Stimulated activated memory B cell treated with anti-CD40 and anti-IgM and Interleukin-4, amounts not matched to agents 10 μg/mL and 1 μg/mL and 100 μg/mL, for 72 hours (primary cell): ENCODE data around the gene PLCL1.

Source experiments
- ATAC-seq: fragments of 150-1000 bp; cut with Tn5 transposase; 2 replicates; pipeline ENCODE4 v1.10.0; 2021
- H3K27ac Mint-ChIP-seq: one replicate; pipeline ENCODE4 v1.8.0; 2022; ENCODE audit warnings: mild to moderate bottlenecking, mixed read lengths
- H3K27me3 Mint-ChIP-seq: one replicate; pipeline ENCODE4 v1.8.0; 2022; ENCODE audit warnings: mixed read lengths
- H3K36me3 Mint-ChIP-seq: one replicate; pipeline ENCODE4 v1.8.0; 2022; ENCODE audit warnings: mixed read lengths
- H3K4me1 Mint-ChIP-seq: one replicate; pipeline ENCODE4 v1.8.0; 2022; ENCODE audit warnings: mixed read lengths
- H3K4me3 Mint-ChIP-seq: one replicate; pipeline ENCODE4 v1.8.0; 2022; ENCODE audit warnings: mild to moderate bottlenecking, moderate library complexity, mixed read lengths
- H3K9me3 Mint-ChIP-seq: one replicate; pipeline ENCODE4 v1.8.0; 2022; ENCODE audit warnings: mixed read lengths

The PLCL1 gene

DNA sequence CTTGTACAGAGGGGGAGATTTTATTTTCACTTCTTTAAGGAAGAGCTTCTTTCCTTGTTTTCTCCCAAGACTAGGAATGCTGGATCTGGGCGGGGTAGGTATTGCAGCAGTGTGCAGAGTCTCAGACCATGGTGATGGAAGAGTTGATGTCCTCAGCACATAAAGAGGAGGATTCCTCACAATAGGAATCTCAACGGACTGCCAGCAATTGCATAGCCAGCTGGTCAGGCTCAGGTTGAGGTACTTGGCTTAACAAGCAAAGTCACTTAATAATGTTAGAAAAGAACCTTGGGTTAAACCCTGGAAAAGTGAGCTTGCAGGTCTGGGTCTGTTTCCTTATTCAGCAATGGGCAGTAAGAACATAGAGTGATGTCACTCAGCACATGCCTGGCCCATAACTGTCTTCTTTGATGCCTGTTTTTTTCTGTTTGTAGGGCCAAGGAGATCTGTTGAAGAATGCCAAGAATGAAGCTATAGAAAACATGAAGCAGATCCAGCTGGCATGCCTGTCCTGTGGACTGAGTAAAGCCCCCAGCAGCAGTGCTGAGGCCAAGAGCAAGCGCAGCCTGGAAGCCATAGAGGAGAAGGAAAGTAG lies 342.1 kb downstream of the PLCL1 start:
- no peaks in the 10 kb centered on the region for H3K4me1 Mint-ChIP-seq
- no peak for ATAC-seq
- no peak overlapping the region for H3K27ac Mint-ChIP-seq
- peaks cover 6% of the 10 kb centered on the region for H3K27me3 Mint-ChIP-seq
- no peaks in the 10 kb centered on the region for H3K36me3 Mint-ChIP-seq
- no peak overlapping the region for H3K4me3 Mint-ChIP-seq
- no peaks in the 10 kb centered on the region for H3K9me3 Mint-ChIP-seq

DNA sequence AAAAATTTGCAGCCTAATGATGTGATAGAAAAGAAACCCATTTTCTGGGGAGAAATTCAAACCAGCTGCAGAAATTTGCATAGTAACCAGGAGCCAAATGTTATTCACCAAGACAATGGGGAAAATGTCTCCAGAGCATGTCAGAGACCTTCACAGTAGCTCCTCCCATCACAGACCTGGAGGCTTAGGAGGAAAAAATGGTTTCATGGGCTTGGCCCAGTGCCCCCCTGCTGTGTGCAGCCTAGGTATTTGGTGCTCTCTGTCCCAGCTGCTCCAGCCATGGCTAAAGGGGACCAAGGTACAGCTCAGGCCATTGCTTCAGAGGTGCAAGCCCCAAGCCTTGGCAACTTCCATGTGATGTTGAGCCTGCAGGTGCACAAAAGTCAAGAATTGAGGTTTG lies 352.9 kb downstream of the PLCL1 start:
- Mint-ChIP-seq H3K4me1 (no peaks in the 10 kb centered on the region), H3K9me3 (peaks cover 14% of the 10 kb centered on the region), H3K4me3 (no peak overlapping the region), H3K36me3 (no peaks in the 10 kb centered on the region), H3K27me3 (no peaks in the 10 kb centered on the region), H3K27ac (no peak overlapping the region)
- no peak for ATAC-seq

DNA sequence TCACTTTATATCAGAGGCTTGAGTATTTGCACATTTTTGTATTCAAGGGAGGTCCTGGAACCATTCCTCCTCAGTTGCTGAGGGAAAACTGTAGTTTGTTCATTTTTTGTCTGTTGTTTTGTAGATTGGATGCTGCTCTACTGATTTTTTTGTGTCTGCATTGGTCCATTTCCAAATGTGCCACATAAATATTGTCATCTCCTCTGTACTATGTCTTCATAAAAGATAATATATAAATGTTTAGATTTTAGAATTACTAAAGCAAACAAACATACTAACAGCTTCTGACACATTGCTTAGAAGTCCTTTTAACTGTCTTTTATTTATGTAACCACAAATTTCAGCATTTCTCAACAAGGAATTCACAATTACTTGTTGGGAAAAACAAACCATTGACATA lies 356.8 kb downstream of the PLCL1 start:
- Mint-ChIP-seq H3K4me1 (no peaks in the 10 kb centered on the region), H3K27me3 (no peaks in the 10 kb centered on the region), H3K27ac (no peak overlapping the region), H3K36me3 (no peaks in the 10 kb centered on the region), H3K4me3 (no peak overlapping the region), H3K9me3 (peaks cover 14% of the 10 kb centered on the region)
- no peak for ATAC-seq

DNA sequence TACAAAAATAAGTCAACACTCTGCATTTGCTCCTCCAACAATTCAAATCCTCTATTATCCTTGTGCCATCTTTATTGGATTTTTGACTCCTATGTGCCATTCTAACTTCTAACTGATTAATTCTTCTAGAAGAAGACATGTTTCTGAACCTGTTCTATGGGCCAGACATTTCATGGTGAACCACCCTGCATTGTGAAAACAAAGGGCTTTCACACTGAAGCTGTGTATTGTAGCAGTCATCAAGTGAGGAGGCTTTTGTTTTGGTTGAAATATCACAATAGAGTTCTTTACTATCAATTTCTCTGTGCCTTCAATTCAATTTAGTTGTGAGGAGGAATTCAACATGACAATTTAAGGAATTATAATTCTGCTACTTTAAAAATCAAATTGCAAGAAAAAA lies 357.9 kb downstream of the PLCL1 start:
- Mint-ChIP-seq H3K4me1 (no peaks in the 10 kb centered on the region), H3K27me3 (no peaks in the 10 kb centered on the region), H3K36me3 (no peaks in the 10 kb centered on the region), H3K4me3 (no peak overlapping the region), H3K27ac (no peak overlapping the region), H3K9me3 (peaks cover 8% of the 10 kb centered on the region)
- ATAC-seq: no peak

DNA sequence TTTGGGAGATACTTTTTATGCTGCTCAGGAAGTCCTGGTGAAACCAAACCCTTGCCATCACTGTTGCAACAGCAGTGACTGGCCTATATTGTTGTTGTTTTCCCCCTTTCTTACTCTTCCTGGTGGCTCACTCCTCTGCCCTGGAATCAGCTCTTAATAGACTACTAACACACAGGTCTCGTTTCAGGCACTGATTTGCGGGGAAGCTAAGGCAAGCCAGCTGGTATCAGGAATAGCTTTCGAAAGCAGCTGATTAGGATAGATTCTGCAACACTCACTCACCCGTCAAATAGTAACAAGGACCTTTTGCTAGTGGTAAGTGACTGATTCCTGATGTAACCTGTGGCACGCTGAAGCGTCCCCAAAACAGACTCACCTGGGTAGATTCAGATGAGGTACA lies 360.4 kb downstream of the PLCL1 start:
- no peak for ATAC-seq
- Mint-ChIP-seq H3K36me3 (no peaks in the 10 kb centered on the region), H3K4me1 (no peaks in the 10 kb centered on the region), H3K4me3 (no peak overlapping the region), H3K9me3 (peaks cover 3% of the 10 kb centered on the region), H3K27ac (no peak overlapping the region), H3K27me3 (no peaks in the 10 kb centered on the region)

DNA sequence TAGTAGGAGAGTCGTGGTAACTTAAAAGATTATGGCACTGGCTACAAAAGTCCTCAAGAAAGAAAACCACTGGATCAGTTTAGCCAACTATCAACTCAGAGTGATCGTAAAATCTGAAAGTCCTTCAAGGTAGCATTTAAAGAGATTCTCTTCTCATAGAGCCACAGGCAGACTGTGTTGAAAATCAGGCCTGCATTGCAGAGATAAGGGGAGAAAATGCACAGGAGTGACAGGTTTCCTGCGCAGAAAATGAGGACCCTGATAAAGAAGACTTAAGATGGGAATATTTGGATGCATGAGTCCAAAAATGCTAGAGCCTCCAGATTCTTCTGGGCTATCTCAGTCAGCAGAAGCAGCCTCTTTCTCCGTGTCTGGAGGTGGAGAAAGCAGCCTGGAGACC lies 360.9 kb downstream of the PLCL1 start:
- no peak for ATAC-seq
- Mint-ChIP-seq H3K9me3 (peaks cover 3% of the 10 kb centered on the region), H3K4me1 (no peaks in the 10 kb centered on the region), H3K4me3 (no peak overlapping the region), H3K27me3 (no peaks in the 10 kb centered on the region), H3K27ac (no peak overlapping the region), H3K36me3 (no peaks in the 10 kb centered on the region)

DNA sequence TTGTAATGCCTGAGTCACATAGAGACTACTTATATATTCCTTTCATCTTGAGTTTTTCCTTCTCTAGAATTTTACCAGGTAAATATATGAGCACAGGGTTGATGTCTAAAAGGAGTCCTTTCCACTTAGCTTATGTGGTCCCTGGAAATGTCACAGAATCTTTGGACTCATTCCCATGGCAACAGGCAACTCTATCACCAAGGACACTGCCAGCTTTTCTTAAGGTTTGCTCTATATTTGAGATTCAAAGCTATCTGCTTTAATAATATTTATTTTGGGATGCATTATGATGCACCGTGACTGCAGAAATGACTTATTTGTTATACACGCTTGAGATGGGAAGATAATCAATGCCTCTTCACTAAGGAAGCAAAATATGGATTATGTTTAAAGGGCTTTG lies 363.0 kb downstream of the PLCL1 start:
- no peak overlapping the region for H3K27ac Mint-ChIP-seq
- no peaks in the 10 kb centered on the region for H3K27me3 Mint-ChIP-seq
- H3K36me3 Mint-ChIP-seq: no peaks in the 10 kb centered on the region
- H3K4me3 Mint-ChIP-seq: no peak overlapping the region
- peaks cover 3% of the 10 kb centered on the region for H3K9me3 Mint-ChIP-seq
- no peak for ATAC-seq
- H3K4me1 Mint-ChIP-seq: no peaks in the 10 kb centered on the region

DNA sequence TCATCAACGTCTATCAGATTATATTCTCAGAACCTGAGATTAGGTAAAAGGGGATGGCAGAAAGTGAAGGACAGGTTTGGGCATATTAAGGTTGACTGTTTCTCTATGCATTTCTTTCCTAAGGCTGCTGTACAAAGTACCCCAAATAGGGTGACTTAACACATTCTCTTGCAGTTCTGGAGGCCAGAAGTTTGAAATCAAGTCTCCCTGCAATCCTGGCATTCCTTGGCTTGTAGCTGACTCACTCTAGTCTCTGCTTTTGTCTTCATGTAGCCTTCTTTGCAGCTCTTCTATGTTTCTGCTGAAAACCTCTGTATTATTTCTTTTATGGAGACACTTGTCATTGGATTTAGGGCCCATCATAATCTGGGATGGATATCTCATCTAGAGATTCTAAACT lies 364.3 kb downstream of the PLCL1 start:
- Mint-ChIP-seq H3K27ac (no peak overlapping the region), H3K9me3 (no peaks in the 10 kb centered on the region), H3K27me3 (no peaks in the 10 kb centered on the region), H3K4me1 (no peaks in the 10 kb centered on the region), H3K36me3 (no peaks in the 10 kb centered on the region), H3K4me3 (no peak overlapping the region)
- ATAC-seq: no peak

DNA sequence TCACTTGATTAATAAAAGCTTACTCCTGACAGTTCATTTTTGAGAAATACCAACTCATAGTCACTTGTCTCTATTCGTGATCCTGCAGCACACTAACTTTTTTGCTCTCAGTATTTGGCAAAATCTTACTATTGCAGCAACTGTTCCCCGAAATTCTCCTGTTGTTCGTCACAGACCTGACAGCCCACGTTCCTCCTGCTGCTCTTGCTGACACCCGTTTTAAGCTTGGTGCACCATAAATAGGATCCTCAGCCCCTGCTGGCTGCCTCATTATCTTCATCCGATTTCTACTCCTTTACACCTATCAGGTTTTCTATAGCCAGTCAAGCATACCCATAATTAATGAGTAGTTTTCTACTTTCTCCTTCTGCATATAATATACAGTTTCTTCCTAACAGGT lies 368.8 kb downstream of the PLCL1 start:
- H3K9me3 Mint-ChIP-seq: peaks cover 5% of the 10 kb centered on the region
- H3K27ac Mint-ChIP-seq: no peak overlapping the region
- no peaks in the 10 kb centered on the region for H3K27me3 Mint-ChIP-seq
- H3K4me1 Mint-ChIP-seq: no peaks in the 10 kb centered on the region
- ATAC-seq: no peak
- no peak overlapping the region for H3K4me3 Mint-ChIP-seq
- H3K36me3 Mint-ChIP-seq: no peaks in the 10 kb centered on the region

DNA sequence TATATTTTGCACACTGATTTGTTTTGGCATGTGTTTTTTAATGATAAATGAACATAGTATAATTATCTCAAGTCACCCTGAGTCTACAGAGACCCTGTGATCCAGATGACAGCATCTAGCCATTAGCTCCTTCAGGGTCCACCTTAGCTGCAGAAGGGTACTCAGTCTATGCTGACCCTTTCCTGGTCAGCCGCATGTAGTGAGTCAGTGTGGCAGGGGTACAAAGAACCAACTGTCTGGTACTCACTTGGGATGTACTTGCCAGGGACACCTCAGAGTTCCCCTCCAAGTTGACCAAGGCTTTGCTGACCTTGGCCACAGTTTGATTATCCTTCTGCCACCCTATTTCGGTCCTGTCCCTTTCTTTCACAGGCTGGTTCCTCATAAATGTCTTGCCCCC lies 369.5 kb downstream of the PLCL1 start:
- H3K4me3 Mint-ChIP-seq: no peak overlapping the region
- no peaks in the 10 kb centered on the region for H3K27me3 Mint-ChIP-seq
- no peak overlapping the region for H3K27ac Mint-ChIP-seq
- H3K9me3 Mint-ChIP-seq: peaks cover 5% of the 10 kb centered on the region
- H3K4me1 Mint-ChIP-seq: no peaks in the 10 kb centered on the region
- no peaks in the 10 kb centered on the region for H3K36me3 Mint-ChIP-seq
- ATAC-seq: peak; percentile 53

DNA sequence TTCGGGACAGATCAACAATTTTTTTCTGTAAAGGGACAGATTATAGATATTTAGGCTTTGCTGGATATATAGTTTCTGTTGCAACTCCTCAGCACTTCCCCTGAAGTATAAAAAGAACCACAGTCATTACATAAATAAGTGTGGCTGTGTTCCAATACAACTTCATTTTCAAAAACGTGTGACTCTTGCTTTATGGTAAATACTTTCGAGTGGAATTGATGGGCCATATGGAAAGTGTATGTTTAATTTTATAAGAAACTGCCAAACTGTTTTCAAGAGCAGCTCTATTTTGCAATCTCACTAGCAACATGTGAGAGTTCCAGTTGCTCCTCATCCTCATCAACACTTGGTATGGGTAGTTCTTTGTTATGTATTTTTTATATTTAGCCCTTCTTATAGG lies 370.9 kb downstream of the PLCL1 start:
- H3K27me3 Mint-ChIP-seq: no peaks in the 10 kb centered on the region
- peaks cover 10% of the 10 kb centered on the region for H3K9me3 Mint-ChIP-seq
- no peak for ATAC-seq
- H3K36me3 Mint-ChIP-seq: no peaks in the 10 kb centered on the region
- no peak overlapping the region for H3K27ac Mint-ChIP-seq
- H3K4me1 Mint-ChIP-seq: no peaks in the 10 kb centered on the region
- no peak overlapping the region for H3K4me3 Mint-ChIP-seq

DNA sequence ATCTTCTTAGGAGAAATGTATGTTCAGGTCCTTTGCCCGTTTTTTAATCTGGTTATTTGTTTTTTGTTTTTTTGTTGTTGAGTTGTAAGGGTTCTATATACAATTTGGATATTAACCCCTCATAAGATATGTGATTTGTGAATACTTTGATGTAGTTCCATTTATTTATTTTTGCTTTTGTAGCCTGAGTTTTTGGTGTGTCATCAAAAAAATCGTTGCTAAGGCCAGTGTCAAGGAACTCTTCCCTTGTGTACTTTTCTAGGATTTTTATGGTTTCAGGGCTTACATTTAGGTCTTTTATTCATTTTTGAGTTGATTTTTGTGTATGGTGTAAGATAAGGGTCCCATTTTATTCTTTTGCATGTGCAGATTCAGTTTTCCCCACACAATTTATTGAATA lies 372.6 kb downstream of the PLCL1 start:
- H3K27ac Mint-ChIP-seq: no peak overlapping the region
- H3K9me3 Mint-ChIP-seq: peaks cover 11% of the 10 kb centered on the region
- no peaks in the 10 kb centered on the region for H3K27me3 Mint-ChIP-seq
- no peak overlapping the region for H3K4me3 Mint-ChIP-seq
- ATAC-seq: no peak
- no peaks in the 10 kb centered on the region for H3K4me1 Mint-ChIP-seq
- H3K36me3 Mint-ChIP-seq: no peaks in the 10 kb centered on the region

DNA sequence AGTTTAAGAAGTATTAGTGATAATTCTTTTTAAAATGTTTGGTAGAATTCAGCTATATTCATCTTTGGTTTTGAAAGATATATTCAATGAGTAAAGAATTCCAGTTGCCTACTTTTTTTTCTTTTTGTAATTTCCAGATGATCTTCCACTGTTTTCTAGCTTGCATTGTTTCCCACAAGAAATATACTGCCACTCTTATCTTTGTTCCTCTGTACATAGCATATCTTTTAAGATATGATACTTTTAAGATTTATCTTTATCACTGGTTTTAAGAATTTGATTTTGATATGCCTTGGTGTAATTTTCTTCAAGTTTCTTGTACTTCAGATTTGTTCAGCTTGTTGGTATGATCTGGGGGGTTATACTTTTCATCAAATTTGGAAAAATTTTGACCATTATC lies 374.4 kb downstream of the PLCL1 start:
- Mint-ChIP-seq H3K9me3 (peaks cover 11% of the 10 kb centered on the region), H3K27ac (no peak overlapping the region)

DNA sequence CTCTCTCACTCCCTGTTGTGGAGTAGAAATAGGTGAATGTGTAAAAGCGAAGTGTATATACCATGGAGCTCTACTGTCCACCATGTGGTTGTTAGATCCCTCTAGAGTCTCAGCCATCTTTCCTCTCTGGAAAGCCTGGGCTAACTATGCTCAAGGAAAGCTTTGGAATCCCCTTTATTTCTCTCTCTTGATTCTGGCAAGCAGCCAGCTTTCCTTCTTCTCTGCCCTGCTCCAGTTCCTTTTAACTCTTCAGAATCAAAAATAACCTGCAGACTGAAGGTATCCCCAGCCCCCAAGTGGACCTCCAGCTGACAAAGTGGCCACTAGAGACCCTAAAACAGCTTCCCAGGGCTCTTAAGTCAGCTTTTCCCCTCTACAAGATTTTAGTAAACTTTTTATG lies 381.9 kb downstream of the PLCL1 start:
- no peak overlapping the region for H3K4me3 Mint-ChIP-seq
- no peaks in the 10 kb centered on the region for H3K27me3 Mint-ChIP-seq
- no peak overlapping the region for H3K27ac Mint-ChIP-seq
- no peaks in the 10 kb centered on the region for H3K36me3 Mint-ChIP-seq
- no peak for ATAC-seq
- H3K9me3 Mint-ChIP-seq: peaks cover 3% of the 10 kb centered on the region
- no peaks in the 10 kb centered on the region for H3K4me1 Mint-ChIP-seq

More for the DNA sequence above, 374.4 kb downstream of the PLCL1 start:
- Mint-ChIP-seq H3K4me1 (no peaks in the 10 kb centered on the region), H3K36me3 (no peaks in the 10 kb centered on the region), H3K27me3 (no peaks in the 10 kb centered on the region), H3K4me3 (no peak overlapping the region)
- ATAC-seq: no peak

DNA sequence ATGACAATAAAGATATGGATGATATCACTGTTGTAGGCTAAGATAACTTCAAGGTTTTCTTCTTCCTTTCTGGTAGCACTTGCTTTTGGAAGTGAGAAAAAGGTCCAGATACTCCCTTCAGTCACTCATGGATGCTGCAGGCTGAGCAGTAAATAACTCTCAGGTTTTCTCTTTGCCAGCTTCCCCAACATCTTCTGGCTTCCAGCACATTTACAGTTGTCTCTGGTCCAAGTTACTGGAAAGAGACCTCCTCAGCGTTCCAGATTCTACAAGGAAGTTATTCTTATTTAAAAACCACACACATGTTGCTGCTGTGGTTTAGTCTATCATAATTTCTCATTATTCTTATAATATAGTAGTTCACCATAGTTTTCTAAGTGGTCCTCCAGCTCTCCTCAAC lies 383.4 kb downstream of the PLCL1 start:
- Mint-ChIP-seq H3K36me3 (no peaks in the 10 kb centered on the region), H3K27me3 (no peaks in the 10 kb centered on the region), H3K4me3 (no peak overlapping the region), H3K4me1 (no peaks in the 10 kb centered on the region), H3K27ac (no peak overlapping the region), H3K9me3 (peaks cover 3% of the 10 kb centered on the region)
- ATAC-seq: no peak

DNA sequence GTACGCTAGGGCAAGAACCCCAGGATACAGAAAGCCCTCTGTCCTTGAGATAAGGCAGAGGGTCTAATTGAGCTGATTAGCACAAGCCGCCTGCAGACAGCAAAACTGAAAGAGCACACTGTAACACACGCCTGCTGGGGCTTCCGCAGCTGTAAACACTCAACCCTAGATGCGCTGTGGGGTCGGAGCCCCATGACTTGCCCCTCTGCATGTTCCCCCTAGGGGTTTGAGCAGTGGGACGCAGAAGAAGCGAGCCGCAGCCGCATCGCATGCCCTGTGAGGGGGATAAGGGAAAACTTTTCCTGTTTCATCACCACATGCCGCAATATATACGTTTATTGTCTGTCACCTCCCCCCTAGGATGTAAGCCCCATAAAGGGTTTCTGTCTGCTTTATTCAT lies 384.6 kb downstream of the PLCL1 start:
- Mint-ChIP-seq H3K27me3 (no peaks in the 10 kb centered on the region), H3K9me3 (peaks cover 3% of the 10 kb centered on the region), H3K4me1 (no peaks in the 10 kb centered on the region), H3K36me3 (no peaks in the 10 kb centered on the region), H3K4me3 (no peak overlapping the region), H3K27ac (no peak overlapping the region)
- ATAC-seq: peak; percentile 12

DNA sequence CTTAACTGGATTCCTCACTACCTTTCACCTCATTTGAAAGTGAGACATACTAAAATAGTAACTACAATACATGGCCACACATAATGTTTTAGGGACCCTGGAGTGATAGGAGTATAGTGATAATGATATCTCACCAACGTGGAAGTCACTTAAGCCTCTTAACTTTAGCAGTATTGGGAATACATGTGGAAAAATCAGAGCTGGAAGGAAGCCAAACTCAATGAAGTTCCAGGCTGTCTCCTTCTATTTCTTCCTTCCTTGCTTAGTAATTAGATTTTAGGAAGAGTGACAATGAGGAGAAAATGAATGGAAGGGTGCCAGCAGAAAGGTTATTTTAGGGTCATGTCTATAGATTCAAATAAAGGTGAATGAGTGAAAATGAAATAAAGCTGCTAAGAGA lies 387.3 kb downstream of the PLCL1 start:
- H3K4me1 Mint-ChIP-seq: no peaks in the 10 kb centered on the region
- H3K27me3 Mint-ChIP-seq: no peaks in the 10 kb centered on the region
- no peaks in the 10 kb centered on the region for H3K36me3 Mint-ChIP-seq
- no peak overlapping the region for H3K4me3 Mint-ChIP-seq
- ATAC-seq: no peak
- peaks cover 4% of the 10 kb centered on the region for H3K9me3 Mint-ChIP-seq
- H3K27ac Mint-ChIP-seq: no peak overlapping the region
